ENCODE measurements around the gene ACR.
A peak's percentile ranks its signal among the peaks of the same experiment; 100 is the strongest.
"Not testable (repeated sequence)": the region's sequence is repeated elsewhere in the genome, so short reads cannot be mapped to it uniquely, and the experiment has no call there.

The ACR gene

DNA sequence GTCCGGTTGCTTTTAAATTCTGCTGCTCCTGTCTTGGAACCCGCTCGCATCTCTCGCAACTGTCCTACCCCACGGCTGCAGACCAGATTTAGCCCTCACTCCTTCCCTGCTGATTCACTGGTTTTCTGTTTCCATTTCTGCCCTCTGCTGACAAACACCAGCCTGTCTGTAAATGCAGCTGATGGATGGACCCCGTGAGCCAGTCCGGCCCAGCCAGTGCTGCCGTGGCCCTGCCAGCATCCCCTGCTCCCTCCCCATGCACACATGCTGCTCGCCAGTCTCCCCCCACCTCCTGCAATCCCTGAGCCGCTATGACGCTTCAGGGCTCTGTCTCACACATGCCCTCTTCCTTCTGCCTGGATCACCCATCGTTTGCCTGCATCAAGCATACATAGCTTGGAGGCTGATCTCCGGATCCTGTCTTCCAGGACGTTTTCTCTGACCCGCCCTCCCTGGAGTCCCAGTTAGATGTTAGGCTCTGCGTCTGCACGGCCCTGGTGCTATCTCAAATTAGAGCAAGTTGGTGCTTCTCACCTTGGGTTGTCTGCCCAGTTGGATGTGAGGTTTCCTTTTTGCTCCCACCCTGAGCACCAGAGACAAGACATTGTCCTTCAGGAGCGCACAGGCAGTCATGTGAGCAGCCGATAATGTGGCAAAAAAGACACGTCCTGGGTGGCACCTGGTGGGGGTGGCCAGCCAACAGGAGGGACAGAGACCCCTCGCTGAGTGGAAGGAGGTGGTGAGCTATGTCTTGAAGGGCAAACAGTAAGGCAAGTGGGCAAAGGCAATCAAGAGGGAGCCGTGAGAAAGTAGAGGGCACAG is 4.3 kb upstream of the ACR start:
- no peak for DNase-seq

DNA sequence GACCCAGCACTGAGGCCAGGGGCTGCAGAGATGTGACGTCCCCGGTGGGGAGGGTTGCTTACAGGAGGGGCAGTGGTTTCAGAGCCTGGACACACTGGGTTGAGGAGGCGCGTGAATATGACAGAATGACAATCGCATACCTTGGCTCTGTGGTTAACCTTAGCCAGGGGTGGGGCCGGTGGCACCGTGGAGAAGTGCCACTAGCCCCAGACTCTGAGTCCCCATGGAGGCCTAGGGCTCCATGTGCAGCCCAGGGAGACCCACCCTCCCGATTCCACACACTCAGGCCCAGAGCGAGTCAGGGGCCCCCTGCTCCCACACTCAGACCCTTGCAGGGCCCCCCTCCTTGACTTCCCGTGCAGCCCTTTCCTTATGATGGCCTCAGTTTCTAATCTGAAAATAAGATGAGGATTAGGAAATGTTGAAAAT is 3.6 kb upstream of the ACR start:
- no peak for DNase-seq

- DNase-seq, result no peak
Measured at GRCh38 chr22:50734986-50735738, 2.8 kb upstream of the ACR start.

GRCh38 chr22:50735739-50736030 is 2.3 kb upstream of the ACR start:
- no peak for DNase-seq

DNA sequence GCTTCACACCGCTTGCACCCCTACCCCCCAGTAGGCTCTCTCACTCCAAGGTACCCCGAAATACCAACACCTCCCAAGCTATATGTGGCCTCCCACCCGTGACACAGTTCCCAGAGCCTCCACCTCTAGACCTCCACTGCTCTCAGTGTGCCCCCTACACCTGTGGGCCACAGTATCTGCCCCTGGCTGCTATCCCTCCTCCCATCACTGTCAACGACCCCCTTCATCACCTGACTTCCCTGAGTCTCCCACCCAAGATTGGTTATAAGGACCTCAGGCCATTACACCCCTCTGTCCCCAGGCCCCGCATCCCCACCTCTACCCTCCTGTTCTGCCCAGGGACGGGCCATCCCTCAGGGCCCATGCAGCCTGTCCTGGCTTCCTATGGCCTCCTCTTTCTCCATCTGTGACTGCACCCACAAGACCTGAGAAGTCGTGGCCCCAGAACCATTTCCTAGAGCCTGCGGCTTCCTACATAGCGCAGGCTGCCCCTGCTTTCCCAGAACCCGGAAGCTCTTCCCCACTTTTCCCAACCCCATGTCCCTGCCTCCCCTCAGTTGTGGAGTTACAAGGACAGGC is 734 bp downstream of the ACR start:
- DNase-seq, result no peak

DNA sequence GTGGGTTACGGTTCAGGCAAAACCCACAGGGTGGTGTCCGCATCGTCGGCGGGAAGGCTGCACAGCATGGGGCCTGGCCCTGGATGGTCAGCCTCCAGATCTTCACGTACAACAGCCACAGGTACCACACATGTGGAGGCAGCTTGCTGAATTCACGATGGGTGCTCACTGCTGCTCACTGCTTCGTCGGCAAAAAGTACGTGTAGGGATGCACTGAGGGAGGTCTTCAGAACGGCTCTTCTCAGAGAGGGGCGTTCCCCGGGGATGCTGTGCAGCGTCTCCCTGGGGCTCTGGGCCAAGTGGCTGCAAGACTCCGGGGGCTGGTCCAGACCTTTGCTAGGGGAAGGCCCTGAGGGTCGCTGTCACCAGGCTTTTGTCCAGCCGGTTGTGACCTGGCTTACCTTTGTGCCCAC is 1.3 kb downstream of the ACR start:
- no peak for DNase-seq

DNA sequence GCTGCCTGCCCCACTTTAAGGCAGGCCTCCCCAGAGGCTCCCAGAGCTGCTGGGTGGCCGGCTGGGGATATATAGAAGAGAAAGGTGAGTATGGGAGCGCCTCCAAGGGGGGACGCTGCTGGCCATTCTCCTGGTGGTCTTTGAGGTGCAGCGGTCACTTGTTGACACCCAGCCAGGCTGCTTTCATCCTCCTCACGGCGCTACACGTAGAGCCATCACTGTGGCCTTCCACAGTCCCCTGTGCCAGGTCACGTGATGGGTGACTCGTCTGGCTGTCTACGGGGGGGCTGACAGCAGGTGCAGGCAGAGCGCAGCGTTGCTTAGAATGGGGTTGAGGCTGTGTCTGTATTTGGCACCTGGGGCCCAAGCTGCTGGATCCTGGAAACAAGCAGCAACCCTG is 1.9 kb downstream of the ACR start:
- DNase-seq, result no peak

- not testable (repeated sequence) for DNase-seq
Measured at GRCh38 chr22:50740714-50741113, 2.7 kb downstream of the ACR start.

DNA sequence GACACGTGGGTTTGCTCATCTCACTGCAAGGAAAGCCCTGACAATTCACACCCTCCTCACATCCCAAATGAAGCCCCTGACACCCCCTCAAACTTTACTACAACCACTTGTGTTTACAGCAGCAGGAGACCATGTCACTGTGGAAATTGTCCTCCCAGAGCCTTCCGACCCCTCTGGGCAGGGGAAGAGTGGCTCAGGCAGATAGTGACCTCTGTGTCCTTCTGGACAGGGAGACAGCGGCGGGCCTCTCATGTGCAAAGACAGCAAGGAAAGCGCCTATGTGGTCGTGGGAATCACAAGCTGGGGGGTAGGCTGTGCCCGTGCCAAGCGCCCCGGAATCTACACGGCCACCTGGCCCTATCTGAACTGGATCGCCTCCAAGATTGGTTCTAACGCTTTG is 6.4 kb downstream of the ACR start:
- DNase-seq, result not testable (repeated sequence)

- DNase-seq, result not testable (repeated sequence)
Measured at GRCh38 chr22:50747521-50747920, 9.5 kb downstream of the ACR start.

DNA sequence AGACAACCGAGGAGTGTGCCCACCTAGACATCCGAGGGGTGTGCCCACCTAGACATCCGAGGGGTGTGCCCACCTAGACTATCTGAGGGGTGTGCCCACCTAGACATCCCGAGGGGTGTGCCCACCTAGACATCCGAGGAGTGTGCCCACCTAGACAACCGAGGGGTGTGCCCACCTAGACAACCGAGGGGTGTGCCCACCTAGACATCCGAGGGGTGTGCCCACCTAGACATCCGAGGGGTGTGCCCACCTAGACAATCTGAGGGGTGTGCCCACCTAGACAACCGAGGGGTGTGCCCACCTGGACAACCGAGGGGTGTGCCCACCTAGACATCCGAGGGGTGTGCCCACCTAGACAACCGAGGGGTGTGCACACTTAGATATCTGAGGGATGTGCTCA is 10.6 kb downstream of the ACR start:
- DNase-seq, result not testable (repeated sequence)

- not testable (repeated sequence) for DNase-seq
Measured at GRCh38 chr22:50749302-50750074, 11.5 kb downstream of the ACR start.

GRCh38 chr22:50755251-50755650 is 17.2 kb downstream of the ACR start:
- not testable (repeated sequence) for DNase-seq

DNA sequence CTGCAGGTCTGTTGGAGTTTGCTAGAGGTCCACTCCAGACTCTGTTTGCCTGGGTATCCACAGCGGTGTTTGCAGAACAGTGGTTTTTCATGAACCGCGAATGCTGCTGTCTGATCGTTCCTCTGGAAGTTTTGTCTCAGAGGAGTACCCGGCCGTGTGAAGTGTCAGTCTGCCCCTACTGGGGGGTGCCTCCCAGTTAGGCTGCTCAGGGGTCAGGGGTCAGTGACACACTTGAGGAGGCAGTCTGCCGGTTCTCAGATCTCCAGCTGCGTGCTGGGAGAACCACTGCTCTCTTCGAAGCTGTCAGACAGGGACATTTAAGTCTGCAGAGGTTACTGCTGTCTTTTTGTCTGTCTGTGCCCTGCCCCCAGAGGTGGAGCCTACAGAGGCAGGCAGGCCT is 18.4 kb downstream of the ACR start:
- DNase-seq, result not testable (repeated sequence)

DNA sequence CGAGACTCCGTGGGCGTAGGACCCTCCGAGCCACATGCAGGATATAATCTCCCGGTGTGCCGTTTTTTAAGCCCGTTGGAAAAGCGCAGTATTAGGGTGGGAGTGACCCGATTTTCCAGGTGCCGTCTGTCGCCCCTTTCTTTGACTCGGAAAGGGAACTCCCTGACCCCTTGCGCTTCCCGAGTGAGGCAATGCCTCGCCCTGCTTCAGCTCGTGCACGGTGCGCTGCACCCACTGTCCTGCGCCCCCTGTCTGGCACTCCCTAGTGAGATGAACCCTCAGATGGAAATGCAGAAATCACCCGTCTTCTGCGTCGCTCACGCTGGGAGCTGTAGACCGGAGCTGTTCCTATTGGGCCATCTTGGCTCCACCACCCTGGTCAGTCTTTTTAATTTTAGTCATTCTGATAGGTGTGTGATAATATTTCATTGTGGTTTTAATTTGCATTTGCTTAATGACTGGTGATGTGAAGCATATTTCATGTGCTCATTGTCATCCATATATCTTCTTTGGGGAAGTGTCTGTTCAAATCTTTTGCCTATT is 19.0 kb downstream of the ACR start:
- DNase-seq, result peak; percentile 61

DNA sequence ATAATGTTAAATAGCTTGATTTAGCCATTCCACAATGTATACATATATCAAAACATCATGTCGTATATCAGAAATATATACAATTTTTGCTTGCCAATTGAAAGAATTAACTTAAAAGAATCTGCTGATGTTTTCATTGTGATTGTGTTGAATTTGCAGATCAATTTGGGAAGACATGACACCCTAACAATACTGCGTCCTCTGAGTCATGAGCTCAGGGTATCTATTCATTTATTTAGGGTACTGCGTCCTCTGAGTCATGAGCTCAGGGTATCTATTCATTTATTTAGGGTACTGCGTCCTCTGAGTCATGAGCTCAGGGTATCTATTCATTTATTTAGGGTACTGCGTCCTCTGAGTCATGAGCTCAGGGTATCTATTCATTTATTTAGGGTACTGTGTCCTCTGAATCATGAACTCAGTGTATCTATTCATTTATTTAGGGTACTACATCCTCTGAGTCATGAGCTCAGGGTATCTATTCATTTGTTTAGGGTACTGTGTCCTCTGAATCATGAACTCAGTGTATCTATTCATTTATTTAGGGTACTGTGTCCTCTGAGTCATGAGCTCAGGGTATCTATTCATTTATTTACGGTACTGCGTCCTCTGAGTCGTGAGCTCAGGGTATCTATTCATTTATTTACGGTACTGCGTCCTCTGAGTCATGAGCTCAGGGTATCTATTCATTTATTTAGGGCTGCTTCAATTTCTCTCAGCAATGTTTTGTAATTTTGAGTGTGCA is 21.8 kb downstream of the ACR start:
- not testable (repeated sequence) for DNase-seq

- not testable (repeated sequence) for DNase-seq
Measured at GRCh38 chr22:50761829-50762228, 23.8 kb downstream of the ACR start.

DNA sequence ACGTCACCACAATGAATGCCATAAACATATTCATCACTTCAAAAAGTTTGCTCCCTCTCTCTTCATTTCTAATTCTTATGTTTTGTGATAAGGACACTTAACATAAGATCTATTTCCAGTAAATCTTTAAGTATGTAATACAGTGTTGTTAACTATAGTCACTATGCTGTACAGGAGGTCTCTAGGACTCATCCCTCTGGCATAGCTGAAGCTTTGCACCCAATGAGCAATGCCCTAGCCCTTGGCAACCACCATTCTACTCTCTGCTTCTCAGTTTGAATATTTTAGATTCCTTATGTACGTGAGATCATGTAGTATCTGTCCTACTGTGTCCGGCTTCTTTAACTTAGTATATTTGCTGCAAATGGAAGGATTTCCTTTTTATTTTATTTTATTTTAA is 26.3 kb downstream of the ACR start:
- DNase-seq, result not testable (repeated sequence)

DNA sequence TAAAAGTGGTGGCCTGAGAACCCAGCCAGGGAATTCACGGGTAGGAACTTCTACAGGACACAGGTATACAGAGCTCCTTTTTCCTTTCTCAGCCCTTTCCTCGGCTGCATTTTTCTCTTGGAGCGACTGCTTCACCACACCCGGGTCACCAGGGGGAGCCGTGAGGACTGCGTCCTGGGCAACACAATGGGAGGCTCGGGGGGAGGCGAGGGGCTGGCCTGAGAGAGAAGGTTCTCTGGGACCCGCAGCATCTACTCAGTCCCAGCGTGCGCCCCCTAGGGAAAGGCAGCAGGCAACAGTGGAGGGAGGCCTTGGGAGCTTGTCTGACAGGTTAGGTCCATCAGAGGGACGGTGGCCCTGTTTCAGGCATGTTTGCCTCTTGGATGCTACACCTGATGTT is 37.1 kb downstream of the ACR start:
- DNase-seq, result peak; percentile 11

DNA sequence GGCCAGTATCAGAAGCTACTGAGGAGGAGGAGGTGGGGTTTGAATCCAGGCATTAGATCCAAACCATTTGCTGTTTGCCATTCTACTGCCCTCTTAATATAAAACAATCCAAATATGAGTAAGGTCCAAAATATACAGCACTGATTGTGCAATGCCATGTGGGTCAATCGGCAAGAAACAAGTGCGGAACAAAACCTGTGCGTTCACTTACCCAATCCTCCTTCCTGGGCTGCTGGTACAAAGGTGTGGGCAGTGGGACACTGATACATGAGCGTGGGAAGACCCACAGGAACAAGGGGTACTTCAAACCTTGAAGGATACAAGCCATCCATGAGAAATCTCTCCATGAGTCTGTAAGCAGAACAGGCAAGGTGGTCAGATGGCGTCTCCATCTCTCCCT is 39.6 kb downstream of the ACR start:
- not testable (repeated sequence) for DNase-seq

DNA sequence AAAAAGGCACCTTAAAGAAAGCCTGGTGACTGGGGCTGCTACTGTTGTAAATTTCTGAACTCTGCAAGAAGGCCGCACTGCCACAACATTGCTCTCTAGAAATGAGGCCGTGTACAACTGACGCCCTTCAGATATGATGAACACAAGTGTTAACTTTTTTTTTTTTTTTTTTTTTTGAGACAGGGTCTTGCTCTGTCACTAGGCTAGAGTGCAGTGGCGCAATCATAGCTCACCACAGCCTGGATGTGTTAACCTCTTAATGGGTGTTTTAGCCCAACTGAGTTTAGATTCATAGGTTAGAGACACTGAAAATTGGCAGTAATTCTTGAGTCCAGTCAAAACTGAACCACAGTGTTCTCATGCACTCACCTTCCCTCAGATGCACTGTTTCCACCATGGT is 42.2 kb downstream of the ACR start:
- DNase-seq, result not testable (repeated sequence)

DNA sequence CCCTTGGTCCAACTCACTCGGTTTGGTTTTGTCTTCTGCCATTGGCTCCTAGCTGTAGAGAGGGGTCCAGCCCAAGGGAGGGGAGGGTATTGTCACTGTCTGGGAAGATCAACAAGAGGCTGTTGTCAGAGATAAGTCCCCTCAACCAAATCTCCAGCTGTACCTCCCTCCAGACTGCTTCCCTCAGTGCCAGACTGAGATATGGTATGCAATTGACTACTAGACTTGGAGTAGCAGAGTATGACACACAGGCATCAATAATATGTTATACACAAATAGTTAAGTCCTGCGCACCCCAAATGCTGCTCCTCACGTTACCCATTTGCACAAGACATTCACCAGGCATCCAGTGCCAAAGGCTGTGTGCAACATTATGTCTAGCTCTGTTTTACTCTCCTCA is 44.2 kb downstream of the ACR start:
- DNase-seq, result not testable (repeated sequence)

Data from activated naive CD4-positive, alpha-beta T cell treated with anti-CD3 and anti-CD28 coated beads, Interleukin-2, amount 50 U/mL, for 16 hours (primary cell).